ENCODE results near the gene SAMD7. TPM values are rescaled to one million over a fixed set of nuclear protein-coding genes. Genes with fewer than 3 reads are reported as not detected.

SAMD7 gene, protein sequence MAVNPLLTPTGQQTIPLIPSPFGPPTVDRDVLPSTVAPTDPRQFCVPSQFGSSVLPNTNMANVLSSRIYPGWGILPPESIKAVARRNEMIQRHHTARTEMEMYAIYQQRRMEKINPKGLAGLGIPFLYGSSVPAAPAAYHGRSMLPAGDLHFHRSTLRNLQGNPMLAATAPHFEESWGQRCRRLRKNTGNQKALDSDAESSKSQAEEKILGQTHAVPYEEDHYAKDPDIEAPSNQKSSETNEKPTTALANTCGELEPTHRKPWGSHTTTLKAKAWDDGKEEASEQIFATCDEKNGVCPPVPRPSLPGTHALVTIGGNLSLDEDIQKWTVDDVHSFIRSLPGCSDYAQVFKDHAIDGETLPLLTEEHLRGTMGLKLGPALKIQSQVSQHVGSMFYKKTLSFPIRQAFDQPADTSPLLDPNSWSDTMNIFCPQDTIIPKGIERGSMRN
- total RNA-seq = not detected in 2 replicates

DNA sequence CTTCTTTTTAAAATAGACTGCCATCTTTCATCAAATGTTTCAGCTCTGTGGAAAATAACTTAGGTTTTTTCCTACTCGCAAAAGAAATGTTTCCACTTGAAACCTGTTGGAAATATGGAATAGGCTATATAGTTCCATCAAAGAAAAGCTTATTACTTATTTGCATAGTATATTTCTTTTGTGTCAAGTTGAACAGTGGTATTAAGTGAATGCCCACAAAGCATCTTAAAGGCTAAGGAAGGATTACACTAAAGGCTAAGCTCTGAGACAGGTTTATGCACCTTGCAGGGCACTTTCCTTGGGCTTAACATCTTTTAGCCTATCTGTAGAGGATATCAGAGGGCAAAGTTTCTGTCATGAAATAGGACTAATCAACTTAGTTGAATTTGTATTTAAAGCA lies at the start of gene SAMD7:
Gene SAMD7 (plus strand): TSS at position 301 of the 400 bp plus-strand sequence. CDS start 7,927 bp downstream, outside the sequence.

DNA sequence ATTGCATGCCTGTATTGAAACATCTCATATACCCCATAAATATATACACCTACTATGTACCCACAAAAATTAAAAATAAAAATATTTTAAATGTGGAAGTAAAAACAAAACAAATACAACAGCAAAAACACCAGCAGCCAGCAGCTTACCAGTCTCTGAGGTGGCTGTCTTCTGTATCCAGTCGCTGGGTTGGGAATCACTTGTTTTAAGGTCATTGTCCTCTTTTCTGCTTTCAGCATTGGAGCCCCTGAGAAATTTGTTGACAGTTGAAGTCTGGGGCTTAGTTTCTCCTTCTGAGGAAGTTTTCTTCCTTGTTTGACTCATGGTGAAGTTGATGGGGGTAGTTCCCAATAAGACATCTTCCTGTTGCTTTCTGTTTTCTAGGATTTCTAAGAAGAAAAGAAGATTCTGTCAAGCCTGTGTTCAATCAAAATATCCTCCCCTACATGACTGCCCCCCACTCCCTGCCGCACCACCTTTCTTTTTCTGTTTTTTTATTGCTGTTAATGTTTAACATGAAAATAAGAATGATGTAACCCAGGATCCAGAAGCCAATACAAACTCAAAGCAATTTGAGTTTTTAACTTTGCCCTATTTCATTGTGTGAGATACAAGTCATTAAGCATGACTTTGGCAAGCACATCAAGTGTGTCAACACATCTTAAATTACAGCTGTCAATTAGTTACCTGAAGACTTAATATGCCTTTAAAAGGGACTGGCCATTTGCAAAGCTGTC lies 41.7 kb upstream of the SAMD7 start, which contains the start of gene LRRC31:
Gene LRRC31 (minus strand): TSS at position 452 of the 737 bp plus-strand sequence. CDS start 128 bp downstream, at position 324.

DNA sequence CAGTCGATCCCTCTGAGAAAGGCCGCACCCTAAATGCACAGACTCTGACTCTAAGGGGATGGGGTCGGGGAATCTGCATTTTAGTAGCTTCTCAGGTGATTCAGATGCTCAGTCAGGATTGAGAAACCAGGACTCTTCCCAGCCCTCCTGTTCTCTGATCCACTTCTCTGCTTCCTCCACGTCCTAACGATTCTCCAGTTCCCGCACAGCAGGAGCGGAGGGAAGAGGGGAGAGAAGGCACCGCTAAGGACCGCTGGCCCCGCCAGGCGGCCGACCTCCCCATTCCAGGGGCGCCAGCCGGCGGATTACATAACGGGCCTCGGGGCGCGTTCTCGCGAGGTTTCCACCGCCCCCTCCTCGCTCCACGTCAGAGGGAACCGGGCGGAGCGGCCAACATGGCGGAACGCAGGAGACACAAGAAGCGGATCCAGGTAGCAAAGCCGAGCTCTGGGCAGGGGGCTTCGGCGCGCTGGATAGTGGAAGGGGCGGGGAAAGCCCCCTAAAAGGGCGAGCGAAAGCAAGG lies 55.1 kb downstream of the SAMD7 start, which contains the start of gene SEC62:
Gene SEC62 (plus strand): TSS at position 380 of the 523 bp plus-strand sequence. CDS start 16 bp downstream, at position 396.

Other genes with a start within 250 kb of the SAMD7 start
- 22.6 and 49.5 TPM in 2 replicates for gene MECOM, start 247.9 kb upstream of the SAMD7 start, total RNA-seq
- gene TERC, start 146.5 kb upstream of the SAMD7 start, total RNA-seq = 21.7 and 295 TPM in 2 replicates
- 3.4 and 4.8 TPM in 2 replicates for gene ACTRT3, start 142.0 kb upstream of the SAMD7 start, total RNA-seq
- gene MYNN, start 138.2 kb upstream of the SAMD7 start, total RNA-seq = 20.4 and 27.3 TPM in 2 replicates
- gene LRRIQ4, start 98.7 kb upstream of the SAMD7 start, total RNA-seq = not detected in 2 replicates
- 0.59 and 1.8 TPM in 2 replicates for gene LRRC34, start 98.7 kb upstream of the SAMD7 start, total RNA-seq
- gene LRRC31, start 41.6 kb upstream of the SAMD7 start, total RNA-seq = not detected in 2 replicates
- gene SEC62, start 55.2 kb downstream of the SAMD7 start, total RNA-seq = 48.7 and 66.2 TPM in 2 replicates
- 0.23 TPM in 1 of 2 replicates, not detected in the other for gene GPR160, start 126.4 kb downstream of the SAMD7 start, total RNA-seq

Measured in smooth muscle cell of the umbilical artery (primary cell).